HG03066 (cell line): ENCODE results near the gene ZCCHC24.
"Not testable (repeated sequence)": the region's sequence is repeated elsewhere in the genome, so short reads cannot be mapped to it uniquely, and the experiment has no call there.

Experiments used
- ATAC-seq: cut with Tn5 transposase; IDR thresholded peaks from one replicate; pipeline ENCODE4 v1.9.1; 2021; ENCODE audit warnings: low read depth; ENCODE audit not compliant: unreplicated experiment

ZCCHC24 gene

DNA sequence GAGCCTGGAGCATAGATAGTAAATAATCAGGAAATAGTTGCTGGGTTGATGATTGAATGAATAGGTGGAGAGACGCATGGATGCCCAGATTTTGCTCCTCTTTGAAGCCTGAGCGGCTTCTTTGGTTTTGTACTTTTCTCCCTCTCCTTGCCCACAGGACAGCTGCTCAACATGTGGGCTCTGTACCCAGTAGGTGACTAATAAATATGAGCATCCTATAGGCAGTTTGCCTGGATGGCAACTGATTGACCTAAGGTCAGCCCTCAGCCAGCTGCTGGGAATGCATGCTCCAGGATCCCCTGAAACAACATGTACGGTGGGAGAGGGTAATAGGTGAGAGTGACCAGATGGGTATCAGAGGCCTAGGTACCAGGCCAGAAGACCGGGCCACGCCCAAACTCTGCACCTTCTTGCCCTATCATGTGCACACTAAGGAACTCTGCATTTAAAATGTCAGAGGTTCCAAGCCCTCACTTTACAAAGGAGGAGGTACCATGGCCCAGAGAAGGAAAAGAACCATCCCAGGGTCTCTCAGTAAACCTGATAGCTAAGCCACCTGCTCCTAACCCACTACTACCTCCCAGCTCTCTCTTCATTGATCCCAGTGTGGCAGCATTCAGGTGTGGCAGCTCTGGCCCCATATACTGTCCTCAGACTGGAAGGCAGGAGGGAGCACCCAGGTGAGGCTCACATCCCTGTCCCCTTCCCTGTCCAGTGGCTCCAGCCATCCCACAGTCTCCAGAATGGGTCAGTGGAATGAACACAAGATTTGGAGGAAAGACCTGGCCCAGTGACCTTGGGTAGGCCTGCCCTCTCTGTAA, 2.7 kb upstream of the ZCCHC24 start:
- ATAC-seq = no peak

GRCh38 chr10:79447249-79447648, 1.8 kb upstream of the ZCCHC24 start:
- ATAC-seq = not testable (repeated sequence)

DNA sequence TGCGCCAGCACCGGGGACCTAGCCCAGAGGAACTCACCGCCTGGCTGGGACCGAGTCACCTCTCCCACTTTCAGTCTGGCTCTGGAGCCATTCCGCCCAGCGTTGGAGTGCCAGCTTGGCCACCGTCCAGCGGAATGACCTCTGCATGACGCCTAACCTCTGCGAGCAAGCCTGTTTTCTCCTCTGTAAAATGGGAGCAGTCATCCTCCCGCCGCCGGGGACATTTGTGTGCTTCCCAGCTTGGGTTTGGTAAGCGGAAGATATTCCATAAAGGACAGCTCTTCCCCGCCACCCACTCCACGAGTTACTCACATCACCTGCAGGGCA, 1.3 kb upstream of the ZCCHC24 start:
- ATAC-seq = no peak

DNA sequence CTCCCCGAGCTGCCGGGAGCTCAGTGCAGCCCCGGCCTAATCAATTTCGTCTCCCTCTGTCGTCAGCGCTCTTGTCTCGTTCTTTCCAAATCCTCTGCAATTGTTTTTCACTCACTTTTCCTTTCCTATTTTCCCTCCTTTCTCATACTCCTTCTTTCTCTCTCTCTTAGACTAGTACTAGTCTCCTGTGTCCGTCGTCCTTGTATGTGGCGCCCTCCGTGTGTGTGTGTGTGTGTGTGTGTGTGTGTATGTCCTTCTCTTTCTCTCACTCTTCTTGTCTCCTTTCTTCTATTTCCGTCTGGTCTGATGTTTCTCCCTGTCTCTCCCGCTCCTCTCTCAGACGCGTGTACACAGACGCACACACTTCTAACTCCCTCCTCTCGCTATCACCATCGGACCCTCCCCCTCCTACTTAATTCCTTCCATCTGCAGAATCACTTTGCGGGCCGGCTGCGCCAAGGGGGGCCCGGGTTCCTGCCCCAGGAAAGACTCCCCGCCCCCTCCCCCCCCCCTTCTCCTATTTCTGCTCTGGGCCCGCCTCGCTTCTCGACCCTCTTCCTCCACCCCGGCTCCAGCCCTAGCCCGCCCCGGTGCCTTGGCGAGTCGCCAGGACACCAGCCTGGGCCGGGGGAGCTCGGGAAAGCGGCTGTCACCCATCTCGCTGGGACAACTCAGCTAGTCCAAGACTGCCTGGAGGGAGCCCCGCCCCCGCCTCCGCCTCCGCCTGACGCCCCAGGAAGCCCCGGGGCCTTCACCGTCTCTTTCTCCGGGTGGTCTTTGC, 743 bp upstream of the ZCCHC24 start:
- no peak for ATAC-seq

DNA sequence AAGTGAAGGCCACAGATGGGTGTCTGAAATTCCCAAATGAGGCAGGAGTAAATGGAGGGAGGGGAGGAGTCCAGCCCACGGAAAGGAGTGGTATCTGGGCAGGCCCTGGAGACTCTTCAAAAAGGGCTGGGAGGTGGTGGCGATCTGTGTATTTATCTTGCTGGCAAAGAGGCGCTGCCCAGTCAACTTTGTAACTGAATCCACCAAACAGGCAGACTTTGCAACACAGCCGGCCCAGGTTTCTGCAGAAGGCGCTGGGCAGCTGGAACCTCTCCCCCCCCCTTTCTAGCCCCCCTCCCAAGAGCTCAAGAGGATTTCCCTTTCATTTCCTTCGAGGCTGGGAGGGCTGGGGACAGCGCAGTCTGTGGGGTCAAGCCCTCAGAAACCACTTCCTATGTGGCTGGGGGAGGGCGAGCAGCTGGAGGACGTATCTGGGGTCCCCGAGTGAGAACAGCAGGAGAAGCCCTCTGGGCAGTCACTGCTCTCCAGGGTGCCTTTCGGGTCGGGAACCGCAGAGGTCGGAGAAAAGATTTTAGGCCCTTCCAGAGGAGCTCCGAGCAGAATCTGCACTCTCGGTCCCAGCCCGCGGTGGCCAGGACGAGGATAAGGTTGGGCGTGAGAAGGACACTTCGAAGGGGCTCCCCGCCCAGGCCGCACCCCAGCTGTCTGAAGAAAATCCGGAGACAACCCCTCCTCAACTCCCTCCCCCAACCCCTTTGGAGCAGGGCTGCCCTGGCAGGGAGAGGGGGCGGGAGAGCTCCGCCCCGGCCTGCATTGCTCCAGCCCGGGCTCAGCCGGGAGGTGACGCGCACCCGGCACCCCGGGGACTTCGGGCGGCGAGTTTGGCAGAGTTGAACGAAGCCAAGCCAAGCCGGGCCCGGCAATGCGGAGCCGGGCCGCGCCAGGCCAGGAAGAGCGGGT, 965 bp downstream of the ZCCHC24 start:
- ATAC-seq = peak; percentile 29

DNA sequence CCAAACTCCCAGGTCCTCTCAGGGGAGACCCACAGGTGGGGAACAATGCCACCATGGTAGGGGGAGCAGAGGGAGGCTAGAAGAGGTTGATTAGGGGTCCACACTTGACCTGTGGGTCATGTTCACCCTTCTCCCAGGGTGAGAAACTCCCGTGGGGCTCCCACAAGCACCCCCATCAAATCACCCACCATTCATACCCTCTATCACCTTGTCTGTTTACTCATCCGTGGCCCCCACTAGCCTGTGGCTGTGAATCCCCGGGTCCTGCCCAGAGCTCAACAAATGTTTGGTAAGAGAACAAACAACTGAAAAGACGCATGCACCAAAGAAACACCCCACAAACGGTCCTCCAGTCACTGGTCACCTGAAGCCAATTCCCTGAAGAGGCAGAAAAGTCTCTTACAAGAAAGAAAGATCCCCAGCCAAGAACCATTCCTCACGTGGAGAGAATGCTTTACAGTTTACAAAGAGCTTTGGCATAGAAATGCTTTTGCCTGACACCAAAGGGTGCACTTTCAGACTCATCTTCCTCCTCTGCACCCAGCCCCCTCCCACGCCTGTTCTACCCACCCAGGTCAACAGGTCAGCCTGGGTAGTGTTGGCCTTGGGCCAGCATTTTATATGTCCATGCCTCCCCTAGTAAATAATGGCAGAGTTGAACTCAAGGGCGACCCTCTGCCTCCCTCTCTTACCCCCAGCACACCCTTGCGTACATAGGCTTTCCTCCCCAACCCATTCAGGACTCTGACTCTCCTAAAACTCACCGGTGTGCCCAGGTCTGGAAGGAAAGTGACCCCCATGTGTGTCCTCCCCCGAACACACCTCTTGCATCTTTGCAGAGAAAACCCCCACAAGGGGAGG, 1.9 kb downstream of the ZCCHC24 start:
- no peak for ATAC-seq

DNA sequence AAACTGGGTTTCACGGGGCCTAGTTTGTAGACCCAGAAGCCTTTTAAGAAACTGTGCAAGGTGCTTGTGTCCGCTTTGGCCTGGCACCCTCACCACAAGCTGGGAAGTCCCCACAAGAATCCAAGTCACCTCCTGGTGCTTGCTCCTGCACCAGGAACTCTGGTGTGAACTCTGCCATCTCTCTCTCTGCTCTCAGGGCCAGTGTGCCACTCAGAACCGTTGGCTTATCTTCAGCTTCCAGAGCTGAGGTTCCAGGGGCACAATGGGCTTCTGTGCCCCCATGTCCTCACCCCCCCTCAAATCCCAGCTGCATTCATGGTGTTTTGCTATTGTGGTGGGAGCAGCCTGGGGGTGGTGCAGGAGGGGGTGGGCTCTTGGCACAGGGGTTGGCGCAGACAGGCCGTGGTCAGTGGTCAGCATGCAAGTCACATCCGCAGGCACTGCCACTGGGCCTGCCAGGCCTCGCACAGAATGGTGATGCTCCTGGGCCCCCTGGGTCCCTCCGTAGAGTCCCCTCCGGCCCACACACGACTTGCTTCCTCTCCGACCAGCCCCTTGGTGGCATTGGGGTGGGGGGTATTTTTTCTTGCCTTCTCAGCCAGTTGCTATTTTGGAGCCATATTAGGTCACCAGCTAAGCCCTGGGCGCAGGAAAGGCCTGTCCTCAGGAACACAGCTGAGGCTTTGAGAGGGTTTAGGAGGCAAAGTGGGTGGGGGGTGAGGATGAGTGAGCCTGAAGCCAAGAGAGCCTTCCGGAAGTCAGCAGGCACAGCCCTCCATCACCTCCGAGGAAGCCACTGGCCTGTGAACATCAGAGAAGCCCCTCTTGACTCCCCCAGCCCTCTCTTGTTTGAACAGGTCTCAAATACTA, 3.0 kb downstream of the ZCCHC24 start:
- no peak for ATAC-seq

- ATAC-seq = no peak
These were observed 4.0 kb downstream of the ZCCHC24 start for GRCh38 chr10:79441433-79441832.

DNA sequence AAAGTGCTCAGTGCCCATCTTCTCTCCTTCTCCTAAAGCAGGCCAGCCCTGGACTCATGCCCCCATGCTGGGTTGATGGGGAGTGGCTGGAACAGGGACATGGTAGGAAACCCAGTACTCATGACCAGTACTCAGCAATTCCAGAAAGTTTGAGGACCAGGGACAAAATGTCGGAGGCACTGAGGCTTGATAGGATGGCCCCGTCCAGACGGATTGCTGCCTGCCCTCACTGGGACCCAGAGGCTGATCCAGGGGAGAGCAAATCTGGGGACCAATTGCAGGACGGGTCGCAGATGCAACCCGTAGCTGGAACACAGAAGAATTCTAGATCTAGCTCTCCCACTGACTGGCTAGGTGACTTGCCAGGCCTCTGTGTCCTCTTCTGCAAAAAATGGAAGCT, 5.1 kb downstream of the ZCCHC24 start:
- ATAC-seq = no peak

DNA sequence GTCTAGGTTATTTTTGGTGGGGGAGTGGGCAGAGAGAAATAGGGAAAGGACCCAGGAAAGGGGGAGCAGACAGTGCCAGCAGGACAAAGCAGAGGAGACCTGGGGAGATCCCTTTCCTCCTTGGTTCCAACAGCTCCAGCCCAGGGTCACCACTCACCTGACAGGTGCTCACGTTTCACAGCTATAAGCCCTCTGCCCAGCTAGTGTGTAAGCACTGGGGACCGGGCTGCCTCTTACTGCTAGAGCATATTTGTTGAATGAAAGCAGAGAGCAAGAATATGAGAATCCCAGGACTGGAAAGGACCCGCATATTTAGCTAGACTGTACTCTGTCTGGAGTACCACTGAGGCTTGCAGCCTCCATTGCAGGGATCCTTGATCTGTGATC, 6.7 kb downstream of the ZCCHC24 start:
- ATAC-seq = no peak

GRCh38 chr10:79438021-79438698, 7.3 kb downstream of the ZCCHC24 start:
- no peak for ATAC-seq

DNA sequence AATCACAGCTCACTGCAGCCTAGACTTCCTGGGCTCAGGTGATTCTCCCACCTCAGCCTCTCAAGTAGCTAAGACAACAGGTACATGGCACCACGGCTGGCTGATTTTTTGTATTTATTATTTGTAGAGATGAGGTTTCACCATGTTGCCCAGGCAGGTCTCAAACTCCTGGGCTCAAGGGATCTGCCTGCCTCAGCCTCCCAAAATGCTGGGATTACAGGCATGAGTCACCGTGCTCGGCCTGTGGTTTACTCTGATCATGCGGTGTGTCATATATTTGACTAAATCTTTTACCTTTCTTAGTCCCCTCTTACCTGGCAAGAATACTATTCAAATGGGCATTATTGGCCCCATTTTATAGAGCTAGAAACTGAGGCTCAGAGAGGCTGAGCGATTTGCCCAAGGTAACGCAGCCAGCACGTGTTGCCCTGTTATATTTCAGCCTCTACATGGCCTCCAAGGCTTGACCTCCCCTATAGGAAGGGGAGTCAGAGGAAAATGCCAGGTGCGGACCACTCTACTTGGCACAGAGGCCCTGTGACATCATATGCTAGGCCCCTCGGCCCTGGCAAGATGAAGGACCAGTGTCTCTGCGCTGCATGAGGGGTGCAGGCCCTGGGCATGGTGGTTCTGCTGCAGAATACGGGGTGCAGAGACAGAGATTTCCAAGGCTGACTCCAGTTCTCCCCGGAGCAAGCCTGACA, 8.2 kb downstream of the ZCCHC24 start:
- no peak for ATAC-seq

DNA sequence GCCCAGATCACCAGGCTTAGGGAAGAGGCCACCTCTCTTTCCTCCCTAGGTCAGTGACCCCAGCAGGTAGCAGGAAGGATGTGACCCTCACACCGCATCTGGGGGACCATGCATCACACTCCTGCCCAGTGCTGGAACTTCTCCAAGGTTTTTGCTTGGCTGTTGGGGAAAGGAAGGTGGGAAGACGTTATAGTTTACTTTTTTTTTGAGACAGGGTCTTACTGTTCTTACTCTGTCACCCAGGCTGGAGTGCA, 8.6 kb downstream of the ZCCHC24 start:
- ATAC-seq = no peak

GRCh38 chr10:79436066-79436849, 9.2 kb downstream of the ZCCHC24 start:
- no peak for ATAC-seq

- ATAC-seq = no peak
These were observed 10.0 kb downstream of the ZCCHC24 start for GRCh38 chr10:79435271-79436065.

- no peak for ATAC-seq
These were observed 10.6 kb downstream of the ZCCHC24 start for GRCh38 chr10:79434821-79435251.

GRCh38 chr10:79434223-79434687, 11.2 kb downstream of the ZCCHC24 start:
- ATAC-seq = no peak
